Fibroblast of skin of abdomen (primary cell): ENCODE data around the gene ATP2C1.

ENCODE experiments used
- DNase-seq: peaks from one replicate; pipeline ENCODE4 v3.0.0-alpha.2; 2013

ATP2C1 gene

DNA sequence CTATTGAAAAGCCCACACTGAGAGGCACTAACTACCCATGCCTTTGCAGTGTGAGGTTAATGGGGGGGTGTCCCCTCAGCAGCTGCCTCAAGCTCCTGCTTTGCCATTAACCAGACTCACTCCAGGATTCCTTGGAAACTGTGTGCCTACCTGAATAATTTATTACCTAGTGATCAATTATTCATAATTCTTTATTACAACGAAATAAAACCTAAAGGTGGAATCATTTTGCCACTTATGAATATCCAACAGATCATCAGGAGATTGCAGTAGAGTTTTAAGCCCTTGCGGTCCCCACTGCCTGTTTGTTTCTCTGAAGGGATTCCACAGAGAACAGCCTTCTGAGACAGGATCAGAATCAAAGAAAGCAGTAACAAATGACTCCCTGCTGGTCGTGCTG, 156.1 kb downstream of the ATP2C1 start:
- DNase-seq = no peak

DNA sequence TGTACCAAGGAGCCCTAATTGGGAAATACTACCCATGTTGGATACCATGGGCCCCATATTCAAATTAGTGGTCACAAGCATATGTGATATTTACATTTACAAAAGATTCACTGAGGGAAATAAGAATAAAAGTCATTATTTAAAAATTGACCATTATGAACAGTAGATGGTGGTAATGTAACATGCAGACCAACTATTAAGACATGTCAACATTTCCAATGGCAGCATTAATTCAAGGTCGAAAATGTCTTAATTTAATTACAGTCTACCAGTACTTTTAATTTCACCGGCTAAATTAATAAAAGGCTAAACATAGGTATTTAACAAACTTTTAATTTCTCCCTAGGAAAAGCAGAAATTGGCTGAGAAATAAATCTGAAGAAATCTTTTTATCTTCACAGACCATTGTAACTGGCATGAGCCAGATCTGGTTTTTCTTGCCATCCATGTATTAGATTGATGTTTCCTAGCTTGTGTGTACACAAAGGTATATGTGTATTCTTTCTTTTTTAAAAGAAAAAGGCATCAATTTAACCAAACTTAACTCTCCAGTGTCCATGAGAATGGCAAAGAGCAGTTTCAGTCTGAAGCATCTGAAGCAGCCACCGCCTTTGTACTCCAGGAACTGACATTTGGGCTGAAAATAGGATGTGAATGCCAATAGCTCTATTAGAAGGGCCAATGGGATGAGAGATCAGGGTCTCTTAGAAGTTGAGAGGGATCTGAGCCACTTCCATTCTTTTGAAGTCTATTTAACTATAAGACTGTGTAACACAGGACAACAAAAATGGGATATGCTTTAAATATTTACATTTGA, 159.4 kb downstream of the ATP2C1 start:
- peak; percentile 6 for DNase-seq
